GM19238 (cell line): ENCODE measurements around the gene FANCI.

Experiments used
- DNase-seq: peaks from one replicate; pipeline ENCODE4 v3.0.0; 2011; ENCODE audit warnings: low spot score; ENCODE audit not compliant: insufficient read length

FANCI gene

GRCh38 chr15:89243691-89244573 lies at the start of gene FANCI:
Gene FANCI, plus strand, starts transcription at chr15:89243979. Its CDS starts 3,669 bp downstream, at chr15:89247648.
- DNase-seq = peak; percentile 84

- DNase-seq = no peak
These were observed 49.2 kb upstream of the FANCI start for GRCh38 chr15:89194608-89195007.

GRCh38 chr15:89195836-89196235 lies 47.9 kb upstream of the FANCI start:
- DNase-seq = no peak

GRCh38 chr15:89196241-89196640 lies 47.5 kb upstream of the FANCI start:
- DNase-seq = no peak

- no peak for DNase-seq
These were observed 46.8 kb upstream of the FANCI start for GRCh38 chr15:89196994-89197393.

- DNase-seq = no peak
These were observed 46.2 kb upstream of the FANCI start for GRCh38 chr15:89197503-89197971.

- no peak for DNase-seq
These were observed 45.6 kb upstream of the FANCI start for GRCh38 chr15:89198196-89198595.

- DNase-seq = no peak
These were observed 44.8 kb upstream of the FANCI start for GRCh38 chr15:89198934-89199333.

GRCh38 chr15:89199746-89200145 lies 44.0 kb upstream of the FANCI start:
- no peak for DNase-seq

GRCh38 chr15:89200182-89200581 lies 43.6 kb upstream of the FANCI start:
- DNase-seq = no peak

- no peak for DNase-seq
These were observed 42.2 kb upstream of the FANCI start for GRCh38 chr15:89201465-89202005.

GRCh38 chr15:89203705-89204273 lies 40.0 kb upstream of the FANCI start:
- DNase-seq = no peak

GRCh38 chr15:89205991-89206585 lies 37.7 kb upstream of the FANCI start:
- DNase-seq = no peak

- peak; percentile 82 for DNase-seq
These were observed 36.9 kb upstream of the FANCI start for GRCh38 chr15:89206908-89207331.

- no peak for DNase-seq
These were observed 35.5 kb upstream of the FANCI start for GRCh38 chr15:89208256-89208655.

- no peak for DNase-seq
These were observed 34.7 kb upstream of the FANCI start for GRCh38 chr15:89209057-89209456.

- no peak for DNase-seq
These were observed 32.1 kb upstream of the FANCI start for GRCh38 chr15:89211678-89212170.

- no peak for DNase-seq
These were observed 28.2 kb upstream of the FANCI start for GRCh38 chr15:89215627-89216026.

GRCh38 chr15:89217031-89217430 lies 26.7 kb upstream of the FANCI start:
- no peak for DNase-seq

- no peak for DNase-seq
These were observed 25.9 kb upstream of the FANCI start for GRCh38 chr15:89217686-89218376.

GRCh38 chr15:89218531-89218930 lies 25.2 kb upstream of the FANCI start:
- DNase-seq = no peak
